Stimulated activated CD4-positive, alpha-beta T cell treated with anti-CD3 and anti-CD28 coated beads, Interleukin-2, amount 100 ng/mL, for 24 hours (primary cell): ENCODE measurements around the gene DTD1.

Experiments
- DNase-seq, 2 donors: peaks; one replicate each; pipeline ENCODE4 v3.0.0-alpha.2; 2020

The DTD1 gene

DNA sequence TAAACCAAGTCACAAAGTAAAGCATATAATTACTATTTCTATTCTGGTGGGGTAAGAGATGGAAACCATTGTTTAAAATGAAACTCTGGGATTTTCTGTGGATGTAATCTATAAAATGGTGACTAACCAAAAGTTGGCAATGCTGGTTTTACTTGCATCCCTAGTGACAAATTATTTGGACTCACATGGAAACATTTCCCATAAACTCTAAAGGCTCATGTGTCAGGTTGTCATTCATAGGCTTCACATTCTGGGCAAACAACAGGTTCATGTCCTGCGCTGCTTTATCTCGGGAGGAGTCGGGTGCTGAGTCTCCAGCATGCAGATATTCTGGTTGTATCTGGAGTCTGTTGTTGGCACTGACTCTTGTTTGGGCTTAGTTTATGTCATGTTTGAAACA, 127.7 kb downstream of the DTD1 start:
- DNase-seq = no peak

GRCh38 chr20:18717062-18717461, 129.2 kb downstream of the DTD1 start:
- DNase-seq = no peak

- DNase-seq = no peak
These were observed 130.3 kb downstream of the DTD1 start for GRCh38 chr20:18718129-18718528.

DNA sequence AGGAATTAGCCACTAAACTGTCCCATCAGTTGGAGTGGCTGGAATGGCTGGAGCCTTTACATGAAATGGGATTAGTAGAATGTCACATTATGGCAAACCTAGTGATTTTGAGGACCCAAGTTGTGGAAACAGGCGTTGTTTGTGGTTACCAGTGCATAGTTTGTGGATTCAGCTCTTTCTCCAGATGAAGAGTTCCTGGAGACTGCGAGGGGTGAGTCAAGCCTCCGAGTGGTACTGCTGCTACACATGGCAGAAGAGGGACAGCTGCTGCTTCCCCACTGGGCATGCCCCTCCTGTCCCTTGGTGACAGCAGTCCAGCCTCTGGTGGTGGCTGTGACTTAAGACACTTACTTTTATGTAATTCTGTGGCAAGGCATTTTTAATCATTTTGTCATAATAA, 131.6 kb downstream of the DTD1 start:
- no peak for DNase-seq

DNA sequence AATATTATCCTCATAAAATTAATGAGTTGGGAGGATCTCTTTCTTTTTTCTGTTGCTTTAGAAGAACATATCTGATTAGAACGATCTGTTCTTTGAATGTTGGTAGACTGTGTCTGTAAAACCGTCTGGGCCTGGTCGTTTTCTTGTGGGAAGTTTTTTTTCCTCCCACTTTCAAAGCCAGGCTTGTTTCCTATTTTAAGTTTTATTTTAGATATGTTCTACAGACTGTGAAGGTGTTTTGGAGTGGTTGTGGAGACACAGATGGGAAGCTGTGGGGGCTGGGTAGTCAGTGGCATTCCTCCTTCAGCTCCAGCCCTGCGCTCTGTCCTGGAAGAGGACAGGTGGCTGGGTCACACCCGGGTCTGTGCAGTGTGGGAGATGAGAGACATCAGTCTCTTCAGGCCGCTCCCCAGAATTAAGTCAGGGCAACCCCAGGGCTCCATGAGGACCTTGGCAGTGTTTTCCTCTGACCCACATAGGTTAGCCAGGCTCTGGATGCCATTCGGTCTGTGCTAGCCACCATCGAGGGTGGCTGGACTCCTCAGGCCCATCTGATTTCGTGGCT, 133.8 kb downstream of the DTD1 start:
- no peak for DNase-seq

GRCh38 chr20:18722371-18722770, 134.5 kb downstream of the DTD1 start:
- no peak for DNase-seq

- DNase-seq = no peak
These were observed 136.2 kb downstream of the DTD1 start for GRCh38 chr20:18724077-18724476.

DNA sequence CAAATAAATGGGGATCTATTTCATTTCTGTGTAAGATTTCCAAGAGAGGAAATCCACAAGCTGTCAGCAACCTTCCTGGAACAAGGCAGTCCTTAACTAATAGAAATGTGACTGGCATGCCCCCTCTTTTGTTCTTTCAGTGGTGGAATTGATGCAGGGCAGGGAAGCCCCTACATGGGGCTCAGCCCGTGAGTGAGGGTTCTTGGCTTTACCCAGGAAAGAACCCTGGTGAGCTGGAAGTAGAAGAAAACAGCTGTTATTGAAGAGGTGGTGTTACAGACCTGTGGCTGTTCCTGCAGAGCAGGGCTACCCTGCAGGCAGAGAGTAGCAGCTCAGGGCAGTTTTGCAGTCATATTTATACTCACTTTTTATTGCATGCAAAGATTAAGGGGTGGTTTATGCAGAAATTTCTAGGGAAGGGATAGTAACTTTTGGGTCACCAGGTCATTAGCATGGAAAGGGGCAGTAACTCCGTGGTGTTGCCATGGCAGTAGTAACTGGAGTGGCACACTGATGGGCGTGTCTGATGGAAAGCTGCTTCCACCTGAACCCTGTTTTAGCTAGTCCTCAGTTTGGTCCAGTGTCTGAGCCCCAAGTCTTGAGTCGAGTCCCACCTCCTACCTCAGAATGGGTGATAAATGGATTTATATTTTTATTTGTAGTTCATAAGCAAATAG, 137.1 kb downstream of the DTD1 start:
- no peak for DNase-seq

DNA sequence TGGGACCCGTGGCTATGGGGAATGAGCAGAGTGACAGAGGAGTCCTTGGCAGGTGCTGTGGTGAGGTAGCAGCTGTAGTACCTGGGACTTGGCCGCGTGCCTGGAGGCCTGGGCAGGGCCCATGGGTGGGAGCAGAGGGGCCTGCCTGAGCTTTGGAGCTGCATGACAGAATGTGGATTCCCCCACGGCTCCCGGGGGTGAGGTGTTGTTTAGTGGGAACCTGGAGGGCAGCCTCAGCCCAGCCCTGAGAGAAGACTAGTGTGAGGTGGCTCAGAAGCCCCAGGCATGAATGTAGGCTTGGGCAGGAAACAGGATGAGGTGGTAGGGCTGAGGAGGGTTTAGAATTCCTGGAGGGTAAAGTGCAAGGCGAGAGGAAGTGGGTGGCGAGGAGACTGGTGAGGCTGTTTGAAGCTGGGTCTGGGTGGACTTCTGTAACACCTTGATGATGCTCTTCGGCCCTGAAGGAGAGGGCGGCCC, 139.2 kb downstream of the DTD1 start:
- no peak for DNase-seq

- no peak for DNase-seq
These were observed 140.5 kb downstream of the DTD1 start for GRCh38 chr20:18728165-18728869.

- no peak for DNase-seq
These were observed 141.0 kb downstream of the DTD1 start for GRCh38 chr20:18728870-18729224.

DNA sequence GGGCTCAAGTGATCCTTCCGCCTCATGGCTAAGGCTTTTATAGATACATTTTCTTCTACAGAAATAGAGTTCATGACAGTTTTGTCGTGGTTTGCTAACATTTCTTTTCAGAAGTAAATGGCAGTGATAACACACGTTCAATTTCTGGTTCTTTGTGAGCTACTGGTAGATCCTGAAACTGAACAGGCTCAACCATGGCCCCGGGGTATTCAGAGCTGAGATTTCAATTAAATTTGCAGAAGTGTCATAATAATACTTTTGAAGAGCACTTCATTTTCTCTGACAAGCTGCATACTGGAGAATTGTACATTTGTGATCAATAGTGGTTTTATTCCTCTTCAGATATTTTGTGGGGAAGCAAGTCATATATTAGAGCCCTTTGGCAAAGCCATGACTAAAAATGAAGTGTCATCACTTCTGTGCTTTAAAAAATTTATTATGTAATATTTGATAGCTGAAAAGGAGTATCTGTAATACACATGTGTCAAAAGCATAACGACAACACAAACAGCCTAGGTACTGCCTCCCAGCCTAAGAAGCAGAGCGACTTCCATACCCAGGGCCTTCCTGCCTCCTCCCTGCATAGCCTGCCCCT, 141.5 kb downstream of the DTD1 start:
- no peak for DNase-seq

DNA sequence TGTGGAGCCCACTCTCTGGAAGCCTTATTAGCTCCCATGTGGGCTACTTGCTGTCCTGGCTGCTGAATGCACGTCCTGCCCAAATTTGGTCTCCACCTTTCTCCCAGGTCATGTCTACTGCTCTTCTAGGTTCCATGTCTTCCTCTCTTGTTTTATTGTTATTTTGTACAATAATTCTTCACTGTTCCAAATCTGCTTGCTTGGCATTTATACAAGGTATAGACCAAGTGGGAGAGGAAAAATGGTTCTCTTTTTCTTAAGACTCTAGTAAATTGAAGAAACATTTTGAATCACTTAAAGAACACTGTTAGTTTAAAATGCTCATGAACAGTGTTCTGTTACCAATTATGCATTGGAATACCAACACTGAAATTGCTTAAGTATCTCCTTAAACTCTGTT, 144.1 kb downstream of the DTD1 start:
- no peak for DNase-seq

DNA sequence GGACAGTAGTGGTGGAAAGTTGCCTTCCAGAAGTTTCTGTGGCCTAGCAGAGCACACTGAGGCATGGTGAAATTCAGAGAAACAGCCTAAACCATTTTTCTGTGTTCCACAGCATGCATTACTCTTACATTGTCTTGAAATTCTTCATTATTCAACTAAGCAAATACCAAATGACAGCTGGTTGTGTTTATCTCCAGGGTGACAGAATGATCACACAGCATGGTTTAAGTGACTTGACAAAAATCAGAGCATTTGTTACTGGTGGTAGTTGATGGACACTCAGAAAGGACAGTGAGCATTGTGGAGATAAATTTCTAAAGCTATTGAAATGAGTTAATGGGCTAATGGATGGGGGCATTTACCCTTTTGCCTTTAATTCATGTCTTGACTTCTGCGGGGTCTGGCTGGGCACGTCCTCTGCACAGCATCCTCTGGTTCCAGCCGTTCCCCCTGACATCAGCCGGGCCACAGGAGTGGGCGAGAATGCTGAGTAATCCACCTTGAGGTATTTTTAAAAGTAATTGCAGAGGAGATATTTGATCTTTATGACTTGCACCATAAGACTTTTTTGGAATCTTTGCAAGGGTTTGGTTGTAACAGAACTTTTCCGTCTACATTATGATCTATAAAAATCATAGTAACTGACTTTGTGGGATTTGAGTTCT, 146.8 kb downstream of the DTD1 start:
- no peak for DNase-seq

- DNase-seq = no peak
These were observed 149.3 kb downstream of the DTD1 start for GRCh38 chr20:18737140-18737539.

DNA sequence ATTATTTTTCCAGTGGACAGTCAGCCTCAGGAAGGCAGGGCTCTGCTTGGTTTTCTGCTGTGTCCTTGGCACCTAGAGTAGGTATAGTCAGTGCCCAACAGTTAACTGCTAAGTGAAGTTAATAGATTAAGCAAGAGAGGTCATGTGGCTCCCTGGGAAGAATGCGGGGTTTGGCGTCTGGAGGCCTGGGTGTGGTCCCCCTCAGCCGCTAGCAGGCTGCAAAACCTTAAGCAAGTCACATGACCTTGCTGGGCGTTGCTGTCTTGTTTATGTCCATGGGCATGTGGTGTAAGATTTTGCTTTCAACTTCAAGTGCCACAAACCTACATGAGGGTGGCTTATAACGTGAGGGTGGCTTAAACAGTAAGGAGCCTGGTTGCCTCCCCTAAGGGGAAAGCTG, 150.2 kb downstream of the DTD1 start:
- DNase-seq = no peak

- no peak for DNase-seq
These were observed 151.0 kb downstream of the DTD1 start for GRCh38 chr20:18738888-18739287.

DNA sequence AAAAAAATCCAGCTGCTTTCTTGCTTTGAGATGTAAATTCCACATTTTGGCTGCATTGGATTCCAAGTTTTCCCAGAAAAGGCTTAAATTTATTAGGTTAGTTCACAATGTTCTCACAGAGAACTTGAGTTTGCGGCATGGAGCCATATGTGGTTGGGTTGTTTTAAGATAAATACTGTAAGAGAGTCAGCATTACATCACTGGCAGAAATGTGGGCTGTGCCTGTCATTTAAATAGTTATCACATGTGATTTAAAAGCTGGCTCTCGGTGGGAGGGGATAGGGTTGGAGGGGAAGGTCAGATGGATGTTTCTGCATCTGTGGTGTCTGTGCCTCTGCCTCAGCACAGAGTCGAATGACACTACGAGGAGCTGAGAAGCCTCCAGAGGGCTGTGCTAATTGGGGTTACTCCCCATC, 151.9 kb downstream of the DTD1 start:
- no peak for DNase-seq

DNA sequence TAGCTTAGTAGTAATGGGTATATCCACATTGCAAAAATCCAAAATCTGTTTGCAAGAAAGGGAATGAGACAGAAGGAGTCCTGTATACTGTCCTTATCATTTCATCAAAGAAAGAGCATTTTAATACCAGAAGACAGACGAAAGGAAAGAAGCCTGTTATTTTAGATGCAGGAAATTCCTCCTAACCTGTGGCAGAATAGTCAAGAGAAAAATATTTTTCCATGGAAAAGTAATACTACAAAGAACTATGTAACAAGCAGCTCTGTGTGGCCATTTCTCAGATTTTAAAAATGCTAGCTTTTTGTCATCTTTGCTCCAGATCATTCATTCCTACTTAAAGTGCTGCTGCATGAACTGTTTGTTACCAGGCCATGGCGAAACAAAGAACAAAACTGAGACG, 152.9 kb downstream of the DTD1 start:
- DNase-seq = no peak

DNA sequence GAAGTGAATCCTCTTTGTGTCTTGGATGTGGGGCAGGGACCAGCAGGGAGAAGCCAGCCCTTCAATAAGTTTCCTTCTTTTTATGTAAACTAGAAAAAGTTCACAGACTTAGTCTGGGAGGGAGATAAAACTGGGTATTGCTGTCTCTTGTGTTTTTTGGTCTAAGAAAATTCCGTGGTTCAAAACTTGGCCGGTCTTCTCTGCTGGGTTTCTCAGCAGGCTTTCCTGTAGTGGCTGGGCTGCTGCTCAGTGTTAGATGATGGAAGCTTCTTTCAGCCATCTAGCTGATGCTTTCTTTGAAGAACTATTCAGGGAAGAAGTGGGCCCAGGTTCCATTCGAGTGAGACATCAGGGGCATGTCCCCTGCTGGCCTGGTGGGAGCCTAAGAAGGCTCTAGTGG, 155.0 kb downstream of the DTD1 start:
- no peak for DNase-seq

DNA sequence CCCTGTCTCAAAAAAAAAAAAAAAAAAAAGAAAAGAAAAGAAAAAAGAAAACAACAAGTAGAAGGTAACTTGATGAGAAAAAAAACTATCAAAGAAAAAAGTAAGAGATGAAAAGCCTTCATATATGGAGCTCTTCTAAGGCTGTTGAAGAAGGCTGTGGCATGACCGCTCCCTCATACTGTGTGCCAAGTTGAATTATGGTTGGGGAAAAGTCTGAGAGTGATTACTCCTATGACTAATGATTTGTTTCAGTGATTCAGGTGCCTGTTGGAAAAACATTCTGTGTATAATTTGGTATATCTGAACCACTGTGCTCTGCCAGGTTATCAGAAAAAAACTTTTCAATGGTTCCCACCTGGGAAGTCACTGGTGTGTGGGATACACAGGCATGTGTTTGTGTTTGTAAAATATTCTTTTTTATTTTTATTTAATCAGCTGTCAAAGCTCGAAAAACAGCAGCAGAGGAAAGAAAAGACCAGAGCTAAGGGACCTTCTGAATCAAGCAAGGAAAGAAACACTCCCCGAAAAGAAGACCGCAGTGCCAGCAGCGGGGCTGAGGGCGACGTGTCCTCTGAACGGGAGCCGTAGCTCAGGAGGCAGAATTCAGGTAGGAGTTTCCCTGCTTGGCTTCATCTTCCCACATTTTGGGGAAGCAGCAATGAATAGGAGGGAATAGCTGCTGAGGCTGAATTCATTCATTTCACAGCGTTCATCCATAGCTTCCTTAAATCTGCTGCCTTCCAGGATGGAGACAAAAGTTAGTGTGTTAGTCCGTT, 156.0 kb downstream of the DTD1 start:
- DNase-seq = no peak

DNA sequence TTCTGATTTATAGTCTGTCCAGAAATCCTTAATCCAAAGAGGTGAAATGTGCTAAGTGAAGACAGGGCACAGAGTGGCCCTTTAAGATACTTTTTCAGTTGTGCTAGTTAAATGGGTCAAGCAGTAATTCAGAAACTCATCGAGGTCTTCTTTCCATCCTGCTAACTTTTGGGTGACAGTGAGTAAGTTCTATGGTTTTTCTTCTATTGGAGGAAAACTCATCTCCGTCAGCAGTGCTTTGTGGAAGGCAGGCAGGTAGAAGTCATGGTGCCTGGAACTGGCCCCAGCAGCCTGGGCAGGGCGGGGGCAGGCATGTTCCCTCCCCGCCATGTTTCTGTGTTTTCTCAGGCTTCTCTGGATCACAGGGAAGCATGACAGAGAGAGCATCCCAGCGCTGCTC, 159.2 kb downstream of the DTD1 start:
- no peak for DNase-seq

DNA sequence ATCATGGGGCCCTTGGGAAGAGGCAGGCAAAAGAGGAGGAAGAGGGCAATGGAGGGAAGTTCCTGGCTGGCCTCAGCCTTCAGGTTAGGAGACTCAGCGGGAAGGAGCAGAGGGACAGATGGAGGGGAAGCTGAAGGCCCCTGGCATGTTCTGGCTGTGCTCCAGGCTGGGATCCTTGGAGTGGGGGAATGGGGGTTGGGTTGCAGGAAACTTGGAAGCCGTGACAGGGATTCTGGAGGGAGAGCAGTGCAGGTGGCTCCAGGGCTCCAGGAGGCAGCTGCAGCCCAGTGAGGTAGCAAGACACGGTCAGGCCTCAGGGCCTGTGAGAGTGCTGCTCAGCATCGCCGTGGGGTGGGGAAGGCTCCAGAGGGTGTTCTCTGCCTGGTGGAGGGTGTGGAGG, 161.1 kb downstream of the DTD1 start:
- no peak for DNase-seq
